ENCODE measurements around the gene ZNF217. TPM values are rescaled to one million over a fixed set of nuclear protein-coding genes. Genes with fewer than 3 reads are reported as not detected.

Gene ZNF217
- total and polyA plus RNA-seq, 10 of the 15 experiments (the other 5 are each of a cell fraction or from before 2014, with no cell fraction given), result 8.5 to 76.6 (median 40.6) TPM

DNA sequence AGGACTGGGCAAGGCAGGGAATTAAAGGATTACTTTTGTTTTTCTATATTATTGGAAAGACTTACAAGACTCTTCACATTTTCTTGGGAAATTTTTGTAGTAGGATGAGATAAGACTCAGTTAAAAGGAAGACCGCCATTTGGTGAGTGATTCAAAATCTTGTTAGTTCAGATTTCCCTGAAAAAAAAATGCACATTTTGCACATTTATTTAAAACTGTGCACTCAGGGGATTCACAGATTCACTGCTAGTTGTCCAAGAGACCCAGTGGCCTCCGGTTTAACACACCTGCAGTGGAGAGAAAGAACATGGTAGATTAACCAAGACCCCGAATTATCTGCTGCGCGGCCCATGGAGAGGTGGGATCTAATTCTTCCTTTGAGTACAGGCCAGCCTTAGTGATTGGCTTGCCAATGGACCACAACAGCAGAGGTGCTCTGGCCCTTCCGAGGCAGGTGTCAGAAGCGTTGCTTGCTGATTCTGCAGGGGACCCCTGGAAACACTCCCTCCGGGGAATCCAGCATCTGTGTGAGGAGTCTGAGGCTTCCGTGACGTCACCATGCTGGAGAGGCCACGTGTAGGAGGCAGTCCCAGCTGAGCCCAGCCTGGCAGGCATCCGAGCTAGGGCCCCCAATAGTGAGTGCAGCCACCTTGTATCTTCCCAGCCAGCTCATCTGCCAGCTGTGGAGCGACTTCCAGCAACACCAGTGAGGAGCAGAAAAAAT, 68.9 kb downstream of the ZNF217 start:
- DNase-seq (ENCODE audit: low read depth, low spot score) (no peak), FAIRE-seq (no peak), ATAC-seq (no peak)
- in situ Hi-C loops (cut with MboI) (no loop called here), intact Hi-C loops (cut with micrococcal nuclease; ENCODE audit: unreplicated experiment) (no loop called here)
- ChIA-PET SMC1A (ENCODE audit: uncharacterized antibody, unreplicated experiment) (no interaction called here), RAD21 (ENCODE audit: unreplicated experiment) (no interaction called here), CTCF (no interaction called here), POLR2A (no interaction called here)
- Histone ChIP-seq H3K9me3 (replicated peaks; ENCODE audit: control insufficient read depth, insufficient read depth, low read length) (no peaks in the 10 kb centered on the region), H3K27ac (ENCODE audit: control insufficient read depth, insufficient read depth) (no peak overlapping the region), H3K4me2 (ENCODE audit: control insufficient read depth, insufficient read depth) (no peak overlapping the region), H3K79me2 (ENCODE audit: control insufficient read depth, insufficient read depth, low read length) (no peaks in the 10 kb centered on the region), H3K4me3 (no peak overlapping the region), H4K20me1 (ENCODE audit: control insufficient read depth, insufficient read depth) (no peaks in the 10 kb centered on the region), H3K27me3 (replicated peaks in 1 of 2; ENCODE audit: control insufficient read depth in 2 of 2, insufficient read depth in 2 of 2, low read length in 1 of 2) (no peaks in the 10 kb centered on the region), H3K4me1 (ENCODE audit: control insufficient read depth, insufficient read depth, low read length) (no peaks in the 10 kb centered on the region), H3K9ac (ENCODE audit: control insufficient read depth, insufficient read depth, low read length) (no peak overlapping the region), H3K36me3 (ENCODE audit: control insufficient read depth in 2 of 2, insufficient read depth in 2 of 2, low read length in 1 of 2) (no peaks in the 10 kb centered on the region), H2AFZ (ENCODE audit: control insufficient read depth, low read depth, low read length) (no peak overlapping the region)
- WGBS (ENCODE audit: insufficient coverage, insufficient replicate concordance, low lambda C conversion rate, missing lambda C conversion rate), result 45% methylated on average over 13 of the region's 13 CpGs
- TF ChIP-seq YBX1 (IDR thresholded peaks at IDR 0.05) (no peak), NFYB (IDR thresholded peaks at IDR 0.05; ENCODE audit: insufficient read depth, low read depth, low read length) (no peak), HDAC2 (IDR thresholded peaks at IDR 0.05) (no peak), KAT2A (conservative IDR thresholded peaks at IDR 0.05; ENCODE audit: control insufficient read depth, low read depth, low read length) (no peak), EED (IDR thresholded peaks at IDR 0.05; ENCODE audit: low read depth) (no peak), ETV6 (conservative IDR thresholded peaks at IDR 0.05 in 1 of 2, IDR thresholded peaks at IDR 0.05 in 1 of 2; ENCODE audit: borderline replicate concordance in 1 of 2, low read depth in 1 of 2) (no peak), HDAC6 (IDR thresholded peaks at IDR 0.05; ENCODE audit: unreplicated experiment) (no peak), POLR2AphosphoS2 (IDR thresholded peaks at IDR 0.05; ENCODE audit: low read depth, low read length) (no peak), MEF2A (IDR thresholded peaks at IDR 0.05; ENCODE audit: insufficient read depth, low read depth, low read length) (no peak), TCF12 (IDR thresholded peaks at IDR 0.05; ENCODE audit: low read depth, low read length) (no peak), RCOR1 (conservative IDR thresholded peaks at IDR 0.05; ENCODE audit: low read depth, low read length) (no peak), CHD1 (IDR thresholded peaks at IDR 0.05; ENCODE audit: low read depth, low read length) (no peak), PAX8 (IDR thresholded peaks at IDR 0.05) (no peak), NBN (IDR thresholded peaks at IDR 0.05) (no peak), IRF4 (IDR thresholded peaks at IDR 0.05; ENCODE audit: low read depth, low read length) (no peak), SMARCA5 (IDR thresholded peaks at IDR 0.05) (no peak)
- TF ChIP-seq, protein P1, sequence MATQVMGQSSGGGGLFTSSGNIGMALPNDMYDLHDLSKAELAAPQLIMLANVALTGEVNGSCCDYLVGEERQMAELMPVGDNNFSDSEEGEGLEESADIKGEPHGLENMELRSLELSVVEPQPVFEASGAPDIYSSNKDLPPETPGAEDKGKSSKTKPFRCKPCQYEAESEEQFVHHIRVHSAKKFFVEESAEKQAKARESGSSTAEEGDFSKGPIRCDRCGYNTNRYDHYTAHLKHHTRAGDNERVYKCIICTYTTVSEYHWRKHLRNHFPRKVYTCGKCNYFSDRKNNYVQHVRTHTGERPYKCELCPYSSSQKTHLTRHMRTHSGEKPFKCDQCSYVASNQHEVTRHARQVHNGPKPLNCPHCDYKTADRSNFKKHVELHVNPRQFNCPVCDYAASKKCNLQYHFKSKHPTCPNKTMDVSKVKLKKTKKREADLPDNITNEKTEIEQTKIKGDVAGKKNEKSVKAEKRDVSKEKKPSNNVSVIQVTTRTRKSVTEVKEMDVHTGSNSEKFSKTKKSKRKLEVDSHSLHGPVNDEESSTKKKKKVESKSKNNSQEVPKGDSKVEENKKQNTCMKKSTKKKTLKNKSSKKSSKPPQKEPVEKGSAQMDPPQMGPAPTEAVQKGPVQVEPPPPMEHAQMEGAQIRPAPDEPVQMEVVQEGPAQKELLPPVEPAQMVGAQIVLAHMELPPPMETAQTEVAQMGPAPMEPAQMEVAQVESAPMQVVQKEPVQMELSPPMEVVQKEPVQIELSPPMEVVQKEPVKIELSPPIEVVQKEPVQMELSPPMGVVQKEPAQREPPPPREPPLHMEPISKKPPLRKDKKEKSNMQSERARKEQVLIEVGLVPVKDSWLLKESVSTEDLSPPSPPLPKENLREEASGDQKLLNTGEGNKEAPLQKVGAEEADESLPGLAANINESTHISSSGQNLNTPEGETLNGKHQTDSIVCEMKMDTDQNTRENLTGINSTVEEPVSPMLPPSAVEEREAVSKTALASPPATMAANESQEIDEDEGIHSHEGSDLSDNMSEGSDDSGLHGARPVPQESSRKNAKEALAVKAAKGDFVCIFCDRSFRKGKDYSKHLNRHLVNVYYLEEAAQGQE (IDR thresholded peaks at IDR 0.05; ENCODE audit: low read depth, low read length), result no peak
- TF ChIP-seq, protein P2, sequence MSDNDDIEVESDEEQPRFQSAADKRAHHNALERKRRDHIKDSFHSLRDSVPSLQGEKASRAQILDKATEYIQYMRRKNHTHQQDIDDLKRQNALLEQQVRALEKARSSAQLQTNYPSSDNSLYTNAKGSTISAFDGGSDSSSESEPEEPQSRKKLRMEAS (IDR thresholded peaks at IDR 0.05; ENCODE audit: low read depth, low read length), result no peak
- TF ChIP-seq, protein P3, sequence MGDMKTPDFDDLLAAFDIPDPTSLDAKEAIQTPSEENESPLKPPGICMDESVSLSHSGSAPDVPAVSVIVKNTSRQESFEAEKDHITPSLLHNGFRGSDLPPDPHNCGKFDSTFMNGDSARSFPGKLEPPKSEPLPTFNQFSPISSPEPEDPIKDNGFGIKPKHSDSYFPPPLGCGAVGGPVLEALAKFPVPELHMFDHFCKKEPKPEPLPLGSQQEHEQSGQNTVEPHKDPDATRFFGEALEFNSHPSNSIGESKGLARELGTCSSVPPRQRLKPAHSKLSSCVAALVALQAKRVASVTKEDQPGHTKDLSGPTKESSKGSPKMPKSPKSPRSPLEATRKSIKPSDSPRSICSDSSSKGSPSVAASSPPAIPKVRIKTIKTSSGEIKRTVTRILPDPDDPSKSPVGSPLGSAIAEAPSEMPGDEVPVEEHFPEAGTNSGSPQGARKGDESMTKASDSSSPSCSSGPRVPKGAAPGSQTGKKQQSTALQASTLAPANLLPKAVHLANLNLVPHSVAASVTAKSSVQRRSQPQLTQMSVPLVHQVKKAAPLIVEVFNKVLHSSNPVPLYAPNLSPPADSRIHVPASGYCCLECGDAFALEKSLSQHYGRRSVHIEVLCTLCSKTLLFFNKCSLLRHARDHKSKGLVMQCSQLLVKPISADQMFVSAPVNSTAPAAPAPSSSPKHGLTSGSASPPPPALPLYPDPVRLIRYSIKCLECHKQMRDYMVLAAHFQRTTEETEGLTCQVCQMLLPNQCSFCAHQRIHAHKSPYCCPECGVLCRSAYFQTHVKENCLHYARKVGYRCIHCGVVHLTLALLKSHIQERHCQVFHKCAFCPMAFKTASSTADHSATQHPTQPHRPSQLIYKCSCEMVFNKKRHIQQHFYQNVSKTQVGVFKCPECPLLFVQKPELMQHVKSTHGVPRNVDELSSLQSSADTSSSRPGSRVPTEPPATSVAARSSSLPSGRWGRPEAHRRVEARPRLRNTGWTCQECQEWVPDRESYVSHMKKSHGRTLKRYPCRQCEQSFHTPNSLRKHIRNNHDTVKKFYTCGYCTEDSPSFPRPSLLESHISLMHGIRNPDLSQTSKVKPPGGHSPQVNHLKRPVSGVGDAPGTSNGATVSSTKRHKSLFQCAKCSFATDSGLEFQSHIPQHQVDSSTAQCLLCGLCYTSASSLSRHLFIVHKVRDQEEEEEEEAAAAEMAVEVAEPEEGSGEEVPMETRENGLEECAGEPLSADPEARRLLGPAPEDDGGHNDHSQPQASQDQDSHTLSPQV (IDR thresholded peaks at IDR 0.05), result no peak
- no TSS peak for BruUV-seq (replicated peaks)

All from GM12878 (cell line).